ENCODE data around the gene METRNL.

The METRNL gene

GRCh38 chr17:83074486-83075223 is 4.8 kb upstream of the METRNL start:
- TF ChIP-seq REST (IDR thresholded peaks at IDR 0.05; ENCODE audit: insufficient read depth in 1 of 2, low read depth in 2 of 2, low read length in 2 of 2) (no peak), TAF1 (IDR thresholded peaks at IDR 0.05; ENCODE audit: borderline replicate concordance, insufficient read depth, low read length) (no peak), POLR2AphosphoS5 (IDR thresholded peaks at IDR 0.05; ENCODE audit: low read depth, low read length) (no peak), FOXP2 (optimal IDR thresholded peaks at IDR 0.05; ENCODE audit: borderline replicate concordance, extremely low read depth, extremely low read length, insufficient read depth) (no peak), SIN3A (IDR thresholded peaks at IDR 0.05; ENCODE audit: borderline replicate concordance, insufficient read depth, low read length) (no peak)

- TF ChIP-seq TAF1 (IDR thresholded peaks at IDR 0.05; ENCODE audit: borderline replicate concordance, insufficient read depth, low read length), result no peak
- TF ChIP-seq REST (IDR thresholded peaks at IDR 0.05; ENCODE audit: insufficient read depth in 1 of 2, low read depth in 2 of 2, low read length in 2 of 2), result no peak
- no peak for TF ChIP-seq POLR2AphosphoS5 (IDR thresholded peaks at IDR 0.05; ENCODE audit: low read depth, low read length)
- TF ChIP-seq FOXP2 (optimal IDR thresholded peaks at IDR 0.05; ENCODE audit: borderline replicate concordance, extremely low read depth, extremely low read length, insufficient read depth), result no peak
- no peak for TF ChIP-seq SIN3A (IDR thresholded peaks at IDR 0.05; ENCODE audit: borderline replicate concordance, insufficient read depth, low read length)
These were observed 4.0 kb upstream of the METRNL start for GRCh38 chr17:83075270-83075880.

DNA sequence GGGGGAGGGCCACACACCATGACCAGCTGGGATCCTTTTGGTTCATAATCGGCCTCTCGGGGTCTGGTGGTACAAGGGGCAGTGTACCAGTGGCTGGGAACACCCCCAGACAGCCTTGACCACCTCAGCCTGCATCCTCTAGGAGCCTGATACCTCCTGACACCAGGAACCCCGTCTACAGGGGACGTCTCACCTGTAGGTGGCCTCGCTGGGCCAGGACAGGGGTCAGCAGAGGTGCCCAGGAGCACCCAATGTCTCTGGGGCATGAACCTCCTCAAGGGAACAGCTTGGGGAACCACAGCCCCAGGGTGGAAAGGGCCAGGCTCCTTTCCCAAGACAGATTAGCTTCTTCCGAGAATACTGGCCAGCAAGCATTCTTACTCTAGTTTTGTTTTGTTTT is 2.5 kb upstream of the METRNL start:
- TF ChIP-seq TAF1 (IDR thresholded peaks at IDR 0.05; ENCODE audit: borderline replicate concordance, insufficient read depth, low read length), result no peak
- no peak for TF ChIP-seq SIN3A (IDR thresholded peaks at IDR 0.05; ENCODE audit: borderline replicate concordance, insufficient read depth, low read length)
- TF ChIP-seq FOXP2 (optimal IDR thresholded peaks at IDR 0.05; ENCODE audit: borderline replicate concordance, extremely low read depth, extremely low read length, insufficient read depth), result no peak

- TF ChIP-seq FOXP2 (optimal IDR thresholded peaks at IDR 0.05; ENCODE audit: borderline replicate concordance, extremely low read depth, extremely low read length, insufficient read depth) (no peak), TAF1 (IDR thresholded peaks at IDR 0.05; ENCODE audit: borderline replicate concordance, insufficient read depth, low read length) (no peak), SIN3A (IDR thresholded peaks at IDR 0.05; ENCODE audit: borderline replicate concordance, insufficient read depth, low read length) (no peak), POLR2AphosphoS5 (IDR thresholded peaks at IDR 0.05; ENCODE audit: low read depth, low read length) (no peak), REST (IDR thresholded peaks at IDR 0.05; ENCODE audit: insufficient read depth in 1 of 2, low read depth in 2 of 2, low read length in 2 of 2) (no peak)
These were observed 2.0 kb upstream of the METRNL start for GRCh38 chr17:83077411-83077810.

DNA sequence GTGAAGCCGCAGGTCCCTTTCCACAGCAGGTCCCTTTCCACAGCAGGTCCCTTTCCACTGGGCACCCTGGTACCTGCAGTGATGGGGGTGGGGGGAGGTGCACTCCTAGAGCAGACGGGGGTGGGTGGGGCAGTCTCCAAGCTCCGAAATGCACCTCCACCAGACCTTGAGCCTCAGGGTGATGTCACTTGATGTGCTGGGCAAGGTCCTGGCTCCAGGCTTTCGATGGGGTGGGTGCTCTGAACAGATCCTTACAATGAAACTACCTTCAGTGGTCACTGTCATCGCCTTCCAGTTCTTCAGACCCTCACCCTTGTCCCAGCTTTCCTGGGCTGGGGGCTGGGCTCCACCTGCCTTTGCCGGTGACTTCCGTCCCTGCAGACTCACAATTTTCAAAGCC is 1.5 kb upstream of the METRNL start:
- no peak for TF ChIP-seq SIN3A (IDR thresholded peaks at IDR 0.05; ENCODE audit: borderline replicate concordance, insufficient read depth, low read length)
- no peak for TF ChIP-seq FOXP2 (optimal IDR thresholded peaks at IDR 0.05; ENCODE audit: borderline replicate concordance, extremely low read depth, extremely low read length, insufficient read depth)
- TF ChIP-seq POLR2AphosphoS5 (IDR thresholded peaks at IDR 0.05; ENCODE audit: low read depth, low read length), result no peak
- no peak for TF ChIP-seq REST (IDR thresholded peaks at IDR 0.05; ENCODE audit: insufficient read depth in 1 of 2, low read depth in 2 of 2, low read length in 2 of 2)
- TF ChIP-seq TAF1 (IDR thresholded peaks at IDR 0.05; ENCODE audit: borderline replicate concordance, insufficient read depth, low read length), result no peak
